ENCODE data around the gene WDR35.
"Not testable (repeated sequence)": the region's sequence is repeated elsewhere in the genome, so short reads cannot be mapped to it uniquely, and the experiment has no call there.

GRCh38 chr2:19891971-19892370, 97.9 kb downstream of the WDR35 start:
- not testable (repeated sequence) for TF ChIP-seq ARNT, ZNF384, NFRKB (IDR thresholded peaks at IDR 0.05)
